Measurements from ENCODE around the gene SDHD. TPM values are rescaled to one million over a fixed set of nuclear protein-coding genes. Genes with fewer than 3 reads are reported as not detected.

The SDHD gene
- total RNA-seq, 2 experiments from 2014 or later, result 24.8 to 29.4 TPM

DNA sequence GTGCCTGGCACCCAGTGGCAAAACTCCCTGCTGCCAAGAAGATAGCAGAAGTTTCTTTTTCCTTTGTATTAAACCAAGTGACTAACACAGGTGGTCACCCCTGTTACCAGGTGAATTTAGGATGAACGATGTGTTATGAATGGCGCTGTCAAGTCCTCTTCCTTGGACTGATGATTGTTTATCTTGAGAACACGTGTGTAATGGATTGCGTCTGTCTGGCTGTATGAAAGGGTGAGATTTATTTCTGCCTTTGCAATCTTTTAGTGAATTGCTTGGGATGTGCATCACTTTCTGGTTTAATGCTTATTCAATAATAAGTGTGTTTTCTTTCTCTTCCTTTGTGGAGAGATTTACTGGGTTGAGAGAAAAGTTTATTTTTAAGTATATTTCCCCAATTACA is 36.5 kb downstream of the SDHD start:
- no peaks in the 10 kb centered on the region for H3K27me3 Mint-ChIP-seq
- Histone ChIP-seq H3K27me3 (ENCODE audit: control insufficient read depth in 1 of 2, insufficient read depth in 2 of 2, low read length in 2 of 2) (no peaks in the 10 kb centered on the region), H3K9me3 (ENCODE audit: control insufficient read depth in 1 of 2, insufficient read depth in 1 of 2, low read length in 2 of 2) (no peaks in the 10 kb centered on the region), H3K4me3 (ENCODE audit: low read length) (no peak overlapping the region), H3K4me1 (ENCODE audit: insufficient read depth, low read length) (no peaks in the 10 kb centered on the region), H3K36me3 (ENCODE audit: insufficient read depth, low read length) (no peaks in the 10 kb centered on the region), H3K27ac (ENCODE audit: low read depth in 1 of 2, low read length in 2 of 2) (no peak overlapping the region)
- intact Hi-C loops (cut with DNase I, micrococcal nuclease), result no loop called here
- TF ChIP-seq, protein P1, sequence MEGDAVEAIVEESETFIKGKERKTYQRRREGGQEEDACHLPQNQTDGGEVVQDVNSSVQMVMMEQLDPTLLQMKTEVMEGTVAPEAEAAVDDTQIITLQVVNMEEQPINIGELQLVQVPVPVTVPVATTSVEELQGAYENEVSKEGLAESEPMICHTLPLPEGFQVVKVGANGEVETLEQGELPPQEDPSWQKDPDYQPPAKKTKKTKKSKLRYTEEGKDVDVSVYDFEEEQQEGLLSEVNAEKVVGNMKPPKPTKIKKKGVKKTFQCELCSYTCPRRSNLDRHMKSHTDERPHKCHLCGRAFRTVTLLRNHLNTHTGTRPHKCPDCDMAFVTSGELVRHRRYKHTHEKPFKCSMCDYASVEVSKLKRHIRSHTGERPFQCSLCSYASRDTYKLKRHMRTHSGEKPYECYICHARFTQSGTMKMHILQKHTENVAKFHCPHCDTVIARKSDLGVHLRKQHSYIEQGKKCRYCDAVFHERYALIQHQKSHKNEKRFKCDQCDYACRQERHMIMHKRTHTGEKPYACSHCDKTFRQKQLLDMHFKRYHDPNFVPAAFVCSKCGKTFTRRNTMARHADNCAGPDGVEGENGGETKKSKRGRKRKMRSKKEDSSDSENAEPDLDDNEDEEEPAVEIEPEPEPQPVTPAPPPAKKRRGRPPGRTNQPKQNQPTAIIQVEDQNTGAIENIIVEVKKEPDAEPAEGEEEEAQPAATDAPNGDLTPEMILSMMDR (IDR thresholded peaks at IDR 0.05), result no peak
- POLR2A ChIA-PET, result no interaction called here
- no peak overlapping the region for H3K4me3 Mint-ChIP-seq
- ATAC-seq (ENCODE audit: poor library complexity), result no peak
- H3K36me3 Mint-ChIP-seq (ENCODE audit: low read depth), result no peaks in the 10 kb centered on the region
- H3K9me3 Mint-ChIP-seq, result no peaks in the 10 kb centered on the region
- no peak overlapping the region for H3K27ac Mint-ChIP-seq
- no peak for DNase-seq
- CTCF ChIA-PET, result interaction anchor here (0.6 kb wide), 1 partner anchor 9 kb away, joined by 3 read pairs; no protein-coding TSS in a partner anchor
- no peaks in the 10 kb centered on the region for H3K4me1 Mint-ChIP-seq (ENCODE audit: low read depth)

DNA sequence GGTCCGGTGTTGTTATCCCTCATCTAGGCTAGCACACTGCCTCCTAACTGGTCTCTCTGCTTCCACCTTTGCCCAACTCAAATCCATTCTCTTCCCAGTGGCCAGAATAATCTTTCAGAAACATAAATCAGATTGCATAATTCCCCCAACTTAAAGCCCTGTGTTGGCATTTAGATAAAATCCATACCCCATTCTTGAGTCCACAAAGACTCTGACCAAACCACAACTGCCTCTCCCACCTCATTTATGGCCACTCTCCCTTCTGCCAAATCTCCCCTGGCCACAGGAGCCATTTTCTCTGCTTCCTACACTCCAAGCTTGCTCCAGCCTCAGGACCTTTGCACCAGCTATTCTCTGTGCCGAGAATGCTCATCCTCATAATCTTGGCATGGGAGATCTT is 40.4 kb downstream of the SDHD start:
- Histone ChIP-seq H3K36me3 (ENCODE audit: insufficient read depth, low read length) (no peaks in the 10 kb centered on the region), H3K9me3 (ENCODE audit: control insufficient read depth in 1 of 2, insufficient read depth in 1 of 2, low read length in 2 of 2) (no peaks in the 10 kb centered on the region), H3K27ac (ENCODE audit: low read depth in 1 of 2, low read length in 2 of 2) (no peak overlapping the region), H3K4me1 (ENCODE audit: insufficient read depth, low read length) (no peaks in the 10 kb centered on the region), H3K4me3 (ENCODE audit: low read length) (no peak overlapping the region), H3K27me3 (ENCODE audit: control insufficient read depth in 1 of 2, insufficient read depth in 2 of 2, low read length in 2 of 2) (no peaks in the 10 kb centered on the region)
- no peak for DNase-seq
- Mint-ChIP-seq H3K27me3 (no peaks in the 10 kb centered on the region), H3K27ac (no peak overlapping the region), H3K4me3 (no peak overlapping the region), H3K9me3 (no peaks in the 10 kb centered on the region), H3K4me1 (ENCODE audit: low read depth) (no peaks in the 10 kb centered on the region), H3K36me3 (ENCODE audit: low read depth) (no peaks in the 10 kb centered on the region)
- TF ChIP-seq, protein P1 (IDR thresholded peaks at IDR 0.05), result no peak
- intact Hi-C loops (cut with DNase I, micrococcal nuclease), result no loop called here
- no peak for ATAC-seq (ENCODE audit: poor library complexity)
- ChIA-PET POLR2A (no interaction called here), CTCF (no interaction called here)

DNA sequence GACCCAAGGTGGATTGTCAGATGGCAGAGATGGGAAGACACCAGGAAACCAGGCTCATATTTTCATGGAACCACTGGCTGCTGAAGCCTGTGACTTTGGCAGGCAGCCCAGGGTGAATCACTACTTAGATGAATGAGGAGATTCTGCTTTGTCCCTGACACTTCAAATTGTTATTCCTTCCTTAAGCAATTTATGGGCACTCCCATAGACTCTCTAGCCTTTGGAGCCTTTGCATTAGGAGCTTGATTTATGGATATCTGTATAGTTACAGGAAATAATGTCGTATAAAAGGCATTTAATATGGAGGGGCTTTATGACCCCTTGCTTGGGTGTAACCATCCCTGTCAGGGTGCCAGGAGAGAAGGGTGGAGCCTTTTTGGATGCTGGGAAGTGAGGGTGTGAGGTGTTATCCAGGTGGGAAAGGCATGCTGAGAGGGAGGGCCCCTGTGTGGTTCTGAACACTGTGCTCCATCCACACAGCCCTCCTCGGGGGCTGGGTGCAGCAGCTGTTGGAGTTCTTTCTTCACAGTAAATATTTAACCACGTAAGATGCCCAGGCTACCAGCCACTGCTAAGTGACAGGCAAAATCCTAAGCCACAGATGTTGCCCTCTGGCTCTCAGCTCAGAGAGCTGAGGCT is 41.9 kb downstream of the SDHD start:
- TF ChIP-seq, protein P1 (IDR thresholded peaks at IDR 0.05), result no peak
- no peak overlapping the region for H3K27ac ChIP-seq (ENCODE audit: low read depth in 1 of 2, low read length in 2 of 2)
- no peak overlapping the region for H3K27ac Mint-ChIP-seq

More for the DNA sequence above, 41.9 kb downstream of the SDHD start:
- DNase-seq, result no peak
- ATAC-seq (ENCODE audit: poor library complexity), result no peak
- Mint-ChIP-seq H3K4me1 (ENCODE audit: low read depth) (no peaks in the 10 kb centered on the region), H3K27me3 (no peaks in the 10 kb centered on the region), H3K4me3 (no peak overlapping the region), H3K36me3 (ENCODE audit: low read depth) (no peaks in the 10 kb centered on the region), H3K9me3 (no peaks in the 10 kb centered on the region)
- intact Hi-C loops (cut with DNase I, micrococcal nuclease), result no loop called here
- CTCF ChIA-PET, result no interaction called here
- H3K36me3 ChIP-seq (ENCODE audit: insufficient read depth, low read length), result no peaks in the 10 kb centered on the region
- H3K9me3 ChIP-seq (ENCODE audit: control insufficient read depth in 1 of 2, insufficient read depth in 1 of 2, low read length in 2 of 2), result no peaks in the 10 kb centered on the region
- H3K4me3 ChIP-seq (ENCODE audit: low read length), result no peak overlapping the region
- POLR2A ChIA-PET, result no interaction called here
- no peaks in the 10 kb centered on the region for H3K27me3 ChIP-seq (ENCODE audit: control insufficient read depth in 1 of 2, insufficient read depth in 2 of 2, low read length in 2 of 2)
- H3K4me1 ChIP-seq (ENCODE audit: insufficient read depth, low read length), result no peaks in the 10 kb centered on the region
